ENCODE results near the gene RBM43. TPM values are rescaled to one million over a fixed set of nuclear protein-coding genes. Genes with fewer than 3 reads are reported as not detected.

The RBM43 gene
- total RNA-seq, 1 experiment from 2014 or later, result 1.8 TPM

DNA sequence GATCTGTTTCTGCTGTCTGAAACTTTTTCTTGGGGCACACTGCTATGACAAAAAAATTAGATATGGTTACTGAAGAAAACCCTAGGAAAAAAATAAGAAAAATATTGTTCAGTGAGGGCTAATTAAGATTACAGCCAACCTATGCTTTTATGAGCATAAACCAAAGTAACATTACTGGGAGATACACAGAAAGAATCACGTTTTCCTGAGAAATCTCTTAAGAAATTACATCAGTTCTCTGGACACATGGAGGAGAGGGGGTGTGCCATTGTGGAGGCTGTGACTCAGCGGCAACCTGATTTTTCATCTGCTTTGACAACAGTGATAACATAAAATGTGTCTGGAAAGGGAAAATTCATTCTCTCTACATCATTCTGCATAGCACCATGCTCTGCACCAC lies 41.2 kb upstream of the RBM43 start:
- H3K79me2 ChIP-seq (ENCODE audit: insufficient read depth, low read length), result no peaks in the 10 kb centered on the region
- WGBS (ENCODE audit: extremely low coverage, insufficient read length, low lambda C conversion rate), result no CpG with 5 or more reads among the region's 2 CpGs
- no peak overlapping the region for H3K4me2 ChIP-seq (ENCODE audit: insufficient read depth, insufficient read length, low read length)
- no peak overlapping the region for H2BK5ac ChIP-seq (ENCODE audit: insufficient read length, low read length)
- H2BK120ac ChIP-seq (ENCODE audit: low read depth, low read length, poor library complexity, severe bottlenecking), result no peak overlapping the region
- no peak overlapping the region for H2BK15ac ChIP-seq (ENCODE audit: low read depth, low read length)
- Mint-ChIP-seq H3K9me3 (no peaks in the 10 kb centered on the region), H3K27me3 (ENCODE audit: low read depth) (no peaks in the 10 kb centered on the region), H3K4me3 (no peak overlapping the region), H3K4me1 (peaks cover 14 to 15% of the 10 kb centered on the region in 2 experiments), H3K27ac (no peak overlapping the region), H3K36me3 (ENCODE audit: insufficient read depth in 1 of 3, low read depth in 3 of 3) (peaks cover 0 to 2% (median 0%) of the 10 kb centered on the region in 3 experiments; a peak in 1 of 7 replicates)
- H4K91ac ChIP-seq (ENCODE audit: insufficient read length, low read depth, low read length), result no peak overlapping the region
- H3K27ac ChIP-seq (ENCODE audit: insufficient read length, low read depth, low read length), result no peak overlapping the region
- H3K79me1 ChIP-seq (ENCODE audit: insufficient read depth, low read depth, low read length, poor library complexity, severe bottlenecking), result no peaks in the 10 kb centered on the region
- H2AFZ ChIP-seq (ENCODE audit: low read length), result no peak overlapping the region
- no peak overlapping the region for H4K5ac ChIP-seq (ENCODE audit: insufficient read length, low read depth, low read length)
- H2AK5ac ChIP-seq (ENCODE audit: insufficient read length, low read length), result no peak overlapping the region
- no peaks in the 10 kb centered on the region for H3K23me2 ChIP-seq (ENCODE audit: insufficient read length, low read depth, low read length, poor library complexity, severe bottlenecking)
- no peak overlapping the region for H4K8ac ChIP-seq (replicated peaks; ENCODE audit: insufficient read length, low read depth, low read length)
- no peak overlapping the region for H3K18ac ChIP-seq (ENCODE audit: insufficient read length, low read depth, low read length)
- no peak overlapping the region for H3T11ph ChIP-seq (ENCODE audit: low read length)
- no peaks in the 10 kb centered on the region for H4K20me1 ChIP-seq (ENCODE audit: control insufficient read depth, insufficient read depth, insufficient read length)
- DNase-seq, result no peak
- no peak overlapping the region for H3K4ac ChIP-seq (ENCODE audit: low read depth, low read length)
- H3K27me3 ChIP-seq (ENCODE audit: insufficient read depth, low read length), result no peaks in the 10 kb centered on the region
- H2BK20ac ChIP-seq (ENCODE audit: low read depth, low read length, poor library complexity, severe bottlenecking), result no peak overlapping the region
- no peak overlapping the region for H3K23ac ChIP-seq (ENCODE audit: insufficient read length, low read depth, low read length)
- no peaks in the 10 kb centered on the region for H3K4me1 ChIP-seq (ENCODE audit: insufficient read depth, low read length)
- H3K14ac ChIP-seq (ENCODE audit: insufficient read depth, low read length), result no peak overlapping the region
- H3K9me3 ChIP-seq (ENCODE audit: control insufficient read depth, low read depth, low read length), result no peaks in the 10 kb centered on the region
- TF ChIP-seq, protein P1, sequence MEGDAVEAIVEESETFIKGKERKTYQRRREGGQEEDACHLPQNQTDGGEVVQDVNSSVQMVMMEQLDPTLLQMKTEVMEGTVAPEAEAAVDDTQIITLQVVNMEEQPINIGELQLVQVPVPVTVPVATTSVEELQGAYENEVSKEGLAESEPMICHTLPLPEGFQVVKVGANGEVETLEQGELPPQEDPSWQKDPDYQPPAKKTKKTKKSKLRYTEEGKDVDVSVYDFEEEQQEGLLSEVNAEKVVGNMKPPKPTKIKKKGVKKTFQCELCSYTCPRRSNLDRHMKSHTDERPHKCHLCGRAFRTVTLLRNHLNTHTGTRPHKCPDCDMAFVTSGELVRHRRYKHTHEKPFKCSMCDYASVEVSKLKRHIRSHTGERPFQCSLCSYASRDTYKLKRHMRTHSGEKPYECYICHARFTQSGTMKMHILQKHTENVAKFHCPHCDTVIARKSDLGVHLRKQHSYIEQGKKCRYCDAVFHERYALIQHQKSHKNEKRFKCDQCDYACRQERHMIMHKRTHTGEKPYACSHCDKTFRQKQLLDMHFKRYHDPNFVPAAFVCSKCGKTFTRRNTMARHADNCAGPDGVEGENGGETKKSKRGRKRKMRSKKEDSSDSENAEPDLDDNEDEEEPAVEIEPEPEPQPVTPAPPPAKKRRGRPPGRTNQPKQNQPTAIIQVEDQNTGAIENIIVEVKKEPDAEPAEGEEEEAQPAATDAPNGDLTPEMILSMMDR (conservative IDR thresholded peaks at IDR 0.05), result no peak
- H3K56ac ChIP-seq (ENCODE audit: insufficient read length, low read depth, low read length), result no peak overlapping the region
- no peak overlapping the region for H2BK12ac ChIP-seq (ENCODE audit: insufficient read length, low read depth, low read length)
- H3K9ac ChIP-seq (ENCODE audit: extremely low read depth, insufficient read length, low read length), result no peak overlapping the region
